Ishikawa (cell line): ENCODE data around the gene COMMD6.

Experiments
- CEBPB ChIP-seq: IDR thresholded peaks from 2 replicates; pipeline ENCODE4 v1.6.1; 2012
- CREB1 ChIP-seq: IDR thresholded peaks from 2 replicates; pipeline ENCODE4 v1.6.1; 2012; ENCODE audit warnings: low read depth
- EP300 ChIP-seq: IDR thresholded peaks from 2 replicates; pipeline ENCODE4 v1.6.1; 2012; ENCODE audit warnings: borderline replicate concordance
- FOXM1 ChIP-seq: IDR thresholded peaks from 2 replicates; pipeline ENCODE4 v1.6.1; 2012; ENCODE audit warnings: low read depth, borderline replicate concordance
- TAF1 ChIP-seq: IDR thresholded peaks from 2 replicates; pipeline ENCODE4 v1.6.1; 2012; ENCODE audit warnings: low read depth, mild to moderate bottlenecking
- TEAD4 ChIP-seq: IDR thresholded peaks from 2 replicates; pipeline ENCODE4 v1.6.1; 2012
- YY1 ChIP-seq: IDR thresholded peaks from 2 replicates; pipeline ENCODE4 v1.6.1; 2012; ENCODE audit warnings: low read depth
- TF ChIP-seq, protein P1 (sequence below): IDR thresholded peaks from 2 replicates; pipeline ENCODE4 v1.6.1; 2012; ENCODE audit warnings: low read depth, mild to moderate bottlenecking

GRCh38 chr13:75512253-75512652 lies 25.4 kb downstream of the COMMD6 start:
- TF ChIP-seq TAF1 (no peak), TEAD4 (no peak), YY1 (no peak), FOXM1 (no peak), EP300 (no peak), CREB1 (no peak), CEBPB (no peak)
- TF ChIP-seq, protein P1, sequence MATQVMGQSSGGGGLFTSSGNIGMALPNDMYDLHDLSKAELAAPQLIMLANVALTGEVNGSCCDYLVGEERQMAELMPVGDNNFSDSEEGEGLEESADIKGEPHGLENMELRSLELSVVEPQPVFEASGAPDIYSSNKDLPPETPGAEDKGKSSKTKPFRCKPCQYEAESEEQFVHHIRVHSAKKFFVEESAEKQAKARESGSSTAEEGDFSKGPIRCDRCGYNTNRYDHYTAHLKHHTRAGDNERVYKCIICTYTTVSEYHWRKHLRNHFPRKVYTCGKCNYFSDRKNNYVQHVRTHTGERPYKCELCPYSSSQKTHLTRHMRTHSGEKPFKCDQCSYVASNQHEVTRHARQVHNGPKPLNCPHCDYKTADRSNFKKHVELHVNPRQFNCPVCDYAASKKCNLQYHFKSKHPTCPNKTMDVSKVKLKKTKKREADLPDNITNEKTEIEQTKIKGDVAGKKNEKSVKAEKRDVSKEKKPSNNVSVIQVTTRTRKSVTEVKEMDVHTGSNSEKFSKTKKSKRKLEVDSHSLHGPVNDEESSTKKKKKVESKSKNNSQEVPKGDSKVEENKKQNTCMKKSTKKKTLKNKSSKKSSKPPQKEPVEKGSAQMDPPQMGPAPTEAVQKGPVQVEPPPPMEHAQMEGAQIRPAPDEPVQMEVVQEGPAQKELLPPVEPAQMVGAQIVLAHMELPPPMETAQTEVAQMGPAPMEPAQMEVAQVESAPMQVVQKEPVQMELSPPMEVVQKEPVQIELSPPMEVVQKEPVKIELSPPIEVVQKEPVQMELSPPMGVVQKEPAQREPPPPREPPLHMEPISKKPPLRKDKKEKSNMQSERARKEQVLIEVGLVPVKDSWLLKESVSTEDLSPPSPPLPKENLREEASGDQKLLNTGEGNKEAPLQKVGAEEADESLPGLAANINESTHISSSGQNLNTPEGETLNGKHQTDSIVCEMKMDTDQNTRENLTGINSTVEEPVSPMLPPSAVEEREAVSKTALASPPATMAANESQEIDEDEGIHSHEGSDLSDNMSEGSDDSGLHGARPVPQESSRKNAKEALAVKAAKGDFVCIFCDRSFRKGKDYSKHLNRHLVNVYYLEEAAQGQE: no peak
